ENCODE data around the gene SMPD2. TPM values are rescaled to one million over a fixed set of nuclear protein-coding genes. Genes with fewer than 3 reads are reported as not detected.
A peak's percentile ranks its signal among the peaks of the same experiment; 100 is the strongest.

SMPD2 gene, protein sequence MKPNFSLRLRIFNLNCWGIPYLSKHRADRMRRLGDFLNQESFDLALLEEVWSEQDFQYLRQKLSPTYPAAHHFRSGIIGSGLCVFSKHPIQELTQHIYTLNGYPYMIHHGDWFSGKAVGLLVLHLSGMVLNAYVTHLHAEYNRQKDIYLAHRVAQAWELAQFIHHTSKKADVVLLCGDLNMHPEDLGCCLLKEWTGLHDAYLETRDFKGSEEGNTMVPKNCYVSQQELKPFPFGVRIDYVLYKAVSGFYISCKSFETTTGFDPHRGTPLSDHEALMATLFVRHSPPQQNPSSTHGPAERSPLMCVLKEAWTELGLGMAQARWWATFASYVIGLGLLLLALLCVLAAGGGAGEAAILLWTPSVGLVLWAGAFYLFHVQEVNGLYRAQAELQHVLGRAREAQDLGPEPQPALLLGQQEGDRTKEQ
- total RNA-seq = 1 to 10 TPM; 2.1 to 5.1 (median 3.3) TPM
- 1 to 10 TPM; 4.4 to 9.6 (median 5.3) TPM for polyA plus RNA-seq
- long read RNA-seq, donor 1, transcript SMPD2-201 (10 exons, 1,645 nt) = major isoform, 5 of 6 reads
- long read RNA-seq, donor 1, partial matches to known transcripts = 0 of 6 reads
- long read RNA-seq, donor 1, other reads (novel, unspliced or antisense) = 1 of 6 reads
- long read RNA-seq, donor 2, transcript SMPD2-201 (10 exons, 1,645 nt) = major isoform, 6 of 10 reads
- long read RNA-seq, donor 2, partial matches to known transcripts = 0 of 10 reads
- long read RNA-seq, donor 2, other reads (novel, unspliced or antisense) = 4 of 10 reads

DNA sequence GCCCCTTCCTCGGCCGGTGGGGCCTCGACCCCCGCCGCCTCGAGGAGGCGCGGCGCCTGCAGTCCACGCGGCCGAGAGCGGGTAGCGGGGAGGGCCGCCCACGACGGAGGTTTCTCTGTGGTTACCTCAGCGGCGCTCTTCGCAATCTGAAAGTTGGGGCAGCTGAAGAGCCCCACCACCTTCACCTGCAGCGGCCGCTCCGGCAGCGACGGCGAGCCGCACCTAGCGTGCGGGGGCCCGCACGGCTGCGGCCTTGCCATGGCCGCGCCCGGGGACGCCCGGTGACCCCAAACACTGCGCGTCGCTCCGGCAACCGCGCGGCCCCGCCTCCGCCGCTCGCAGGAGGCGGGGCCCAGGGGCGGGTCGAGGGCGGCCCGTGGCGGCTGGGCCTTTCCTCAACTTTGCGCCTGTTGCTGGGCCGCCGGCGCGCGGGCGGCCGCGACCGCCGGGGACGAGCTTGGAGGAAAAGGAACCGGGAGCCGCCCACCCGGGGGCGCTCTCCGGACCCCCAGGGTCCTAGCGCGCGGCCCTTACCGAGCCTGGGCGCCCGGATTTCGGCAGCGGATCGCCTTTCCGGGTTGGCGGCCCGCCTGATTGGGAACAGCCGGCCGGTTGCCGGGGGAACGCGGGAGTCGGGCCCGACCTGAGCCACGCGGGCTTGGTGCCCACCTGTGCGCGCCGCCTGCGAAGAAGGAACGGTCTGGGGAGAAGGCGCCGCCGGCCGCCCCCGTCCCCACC, at the start of gene SMPD2, which contains the start of gene PPIL6:
SMPD2 (plus strand) TSS at position 394 of the 738 bp plus-strand sequence. CDS start 398 bp downstream, outside the sequence.
PPIL6 (minus strand) TSS at position 298 of the 738 bp plus-strand sequence; CDS start at position 260, 38 bp downstream.
- Histone ChIP-seq H3K4me3 (peak within 1 kb of the TSS; percentile 70), H3K4me1 (peaks cover 17% of the 10 kb centered on the region), H3K9me3 (no peaks in the 10 kb centered on the region), H3K27me3 (ENCODE audit: insufficient read depth in 3 of 3, low read length in 2 of 3) (no peaks in the 10 kb centered on the region), H3K27ac (peak within 1 kb of the TSS; percentile 84), H3K36me3 (ENCODE audit: insufficient read depth in 1 of 2, low read depth in 1 of 2) (peaks cover 0 to 12% of the 10 kb centered on the region in 2 donors)
- ATAC-seq (peak; percentile 90 to 94 (median 94)), DNase-seq (peak; percentile 92 to 95)
- TF ChIP-seq CTCF (IDR thresholded peaks at IDR 0.05) = peak; percentile 39
- intact Hi-C loops (cut with DNase I) = loop anchor here in 1 of 2 donors (2.0 to 5.0 kb wide), 2 partner anchors 42 to 53 kb away; partner anchors contain the start of gene ZBTB24
- 0 to 1% (median 1%) methylated on average over 65 to 102 of the region's 102 CpGs for WGBS, 3 donors

- Histone ChIP-seq H3K4me1 (peaks cover 5% of the 10 kb centered on the region), H3K36me3 (ENCODE audit: insufficient read depth in 1 of 2, low read depth in 1 of 2) (no peaks in the 10 kb centered on the region), H3K27me3 (ENCODE audit: insufficient read depth in 3 of 3, low read length in 2 of 3) (no peaks in the 10 kb centered on the region), H3K9me3 (no peaks in the 10 kb centered on the region), H3K27ac (no peak overlapping the region), H3K4me3 (no peak overlapping the region)
- 82 to 90% (median 89%) methylated on average over 5 of the region's 5 CpGs for WGBS, 3 donors
- no peak for DNase-seq
- intact Hi-C loops (cut with DNase I) = no loop called here
- TF ChIP-seq CTCF (IDR thresholded peaks at IDR 0.05) = no peak
- no peak for ATAC-seq
Measured at GRCh38 chr6:109393157-109393885, 47.2 kb upstream of the SMPD2 start.

- Histone ChIP-seq H3K4me1 (peaks cover 5% of the 10 kb centered on the region), H3K9me3 (no peaks in the 10 kb centered on the region), H3K27ac (no peak overlapping the region), H3K4me3 (no peak overlapping the region), H3K36me3 (ENCODE audit: insufficient read depth in 1 of 2, low read depth in 1 of 2) (no peaks in the 10 kb centered on the region), H3K27me3 (ENCODE audit: insufficient read depth in 3 of 3, low read length in 2 of 3) (no peaks in the 10 kb centered on the region)
- intact Hi-C loops (cut with DNase I) = no loop called here
- 81 to 86% (median 85%) methylated on average over 2 of the region's 2 CpGs for WGBS, 3 donors
- no peak for DNase-seq
- TF ChIP-seq CTCF (IDR thresholded peaks at IDR 0.05) = no peak
- ATAC-seq = peak in 1 of 4 donors; percentile 16
Measured at GRCh38 chr6:109393886-109394281, 46.6 kb upstream of the SMPD2 start.

DNA sequence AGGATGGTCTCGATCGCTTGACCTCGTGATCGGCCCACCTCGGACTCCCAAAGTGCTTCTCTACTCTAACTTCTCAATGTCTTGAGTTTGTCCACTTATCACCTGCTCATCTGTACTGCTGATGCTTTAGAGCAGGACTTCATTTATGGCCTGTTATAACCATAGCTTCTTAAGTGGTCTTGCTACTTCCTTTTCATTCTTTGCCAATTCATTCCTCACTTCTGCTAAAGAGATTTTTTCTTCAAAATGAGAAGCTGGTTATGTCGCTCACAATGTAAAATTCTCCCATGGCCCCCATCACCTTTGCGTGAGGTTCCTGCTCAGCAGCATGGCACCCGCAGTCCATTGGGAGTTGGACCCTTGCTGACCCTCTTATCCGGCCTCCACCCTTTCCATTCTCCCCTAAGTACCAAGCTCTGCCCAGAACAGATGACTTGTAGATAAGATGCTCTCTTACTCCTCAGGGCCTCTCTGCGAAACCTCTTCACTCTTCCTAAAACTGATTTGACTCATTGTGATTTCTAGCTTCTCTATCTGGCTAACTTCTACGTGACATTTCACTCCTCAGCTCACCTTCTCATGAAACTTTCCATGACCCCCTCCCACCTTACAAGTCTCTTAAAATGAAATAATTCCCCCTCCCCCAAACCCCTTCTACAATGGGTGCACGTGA, 44.3 kb upstream of the SMPD2 start:
- 96 to 99% (median 97%) methylated on average over 12 of the region's 12 CpGs for WGBS, 3 donors
- H3K36me3 ChIP-seq (ENCODE audit: insufficient read depth in 1 of 2, low read depth in 1 of 2) = no peaks in the 10 kb centered on the region
- no peak overlapping the region for H3K27ac ChIP-seq
- no peaks in the 10 kb centered on the region for H3K4me1 ChIP-seq
- ATAC-seq (no peak), DNase-seq (no peak)
- no peak overlapping the region for H3K4me3 ChIP-seq
- no peak for TF ChIP-seq CTCF (IDR thresholded peaks at IDR 0.05)
- intact Hi-C loops (cut with DNase I) = no loop called here
- H3K27me3 ChIP-seq (ENCODE audit: insufficient read depth in 3 of 3, low read length in 2 of 3) = no peaks in the 10 kb centered on the region
- H3K9me3 ChIP-seq = no peaks in the 10 kb centered on the region

Measured in psoas muscle (tissue), 8 donors.